HG03175 (cell line): ENCODE measurements around the gene SNX10.

Experiments used
- ATAC-seq: cut with Tn5 transposase; IDR thresholded peaks from one replicate; pipeline ENCODE4 v1.9.1; 2021; ENCODE audit warnings: mild to moderate bottlenecking, moderate library complexity; ENCODE audit not compliant: unreplicated experiment

The SNX10 gene

GRCh38 chr7:26365901-26366275 lies 74.2 kb downstream of the SNX10 start:
- ATAC-seq: no peak

GRCh38 chr7:26367219-26367711 lies 75.6 kb downstream of the SNX10 start:
- ATAC-seq: no peak

- ATAC-seq: no peak
Observed at GRCh38 chr7:26368542-26368941, 76.9 kb downstream of the SNX10 start.

DNA sequence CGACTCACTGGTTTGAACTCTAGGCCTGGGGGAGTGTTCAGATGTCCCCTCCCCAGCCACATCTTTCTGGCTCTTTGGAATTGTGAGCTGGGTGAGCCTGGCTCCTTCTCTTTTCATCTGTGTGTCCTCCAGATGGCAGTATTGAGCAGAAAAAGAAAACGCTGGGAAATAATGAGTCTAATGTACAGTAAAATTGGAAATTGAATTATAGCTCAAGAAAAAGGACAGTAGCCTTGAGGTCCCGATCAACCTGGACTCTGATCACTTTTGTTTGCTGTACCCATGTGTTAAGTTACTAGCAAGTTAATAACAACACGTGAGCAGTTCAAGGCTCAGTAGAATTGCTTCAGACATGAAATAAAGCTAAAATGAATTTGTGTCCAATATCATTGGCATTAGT lies 77.9 kb downstream of the SNX10 start:
- ATAC-seq: no peak

DNA sequence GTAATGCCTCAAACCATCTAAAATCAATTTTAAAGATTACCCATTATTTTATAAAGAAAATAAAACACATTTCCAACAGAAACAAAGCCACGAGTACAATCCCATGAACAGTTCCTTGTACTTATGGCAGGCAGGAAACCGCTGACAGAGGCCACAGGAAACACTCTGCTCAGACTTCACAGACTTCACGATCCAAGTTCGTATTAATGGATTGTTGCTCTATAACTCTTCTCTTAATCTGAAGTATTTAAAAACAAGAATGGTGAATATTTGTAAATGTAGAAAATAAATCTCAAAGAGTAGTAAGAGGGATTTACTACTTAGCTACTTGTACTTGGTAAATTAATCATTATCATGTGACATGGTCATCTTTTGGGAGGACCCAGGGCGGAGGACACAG lies 78.3 kb downstream of the SNX10 start:
- ATAC-seq: no peak

DNA sequence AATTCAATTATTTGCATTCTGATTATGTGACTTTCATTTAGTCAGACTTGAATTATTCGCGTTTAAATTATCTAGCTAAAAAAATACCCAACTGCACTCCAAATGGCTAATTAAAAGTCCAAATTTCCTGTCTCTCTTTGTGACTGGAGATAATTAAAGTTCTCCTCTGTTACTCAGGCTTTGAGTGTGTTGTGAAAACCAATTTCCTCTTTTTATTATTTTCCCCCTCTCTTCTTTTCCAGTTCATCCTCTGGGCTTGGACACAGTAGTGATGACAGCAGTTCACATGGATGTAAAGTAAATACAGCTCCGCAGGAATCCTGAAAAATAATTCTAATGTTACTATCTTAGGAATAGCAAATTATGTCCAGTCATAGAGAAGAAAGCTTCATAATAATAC lies 80.6 kb downstream of the SNX10 start:
- no peak for ATAC-seq

DNA sequence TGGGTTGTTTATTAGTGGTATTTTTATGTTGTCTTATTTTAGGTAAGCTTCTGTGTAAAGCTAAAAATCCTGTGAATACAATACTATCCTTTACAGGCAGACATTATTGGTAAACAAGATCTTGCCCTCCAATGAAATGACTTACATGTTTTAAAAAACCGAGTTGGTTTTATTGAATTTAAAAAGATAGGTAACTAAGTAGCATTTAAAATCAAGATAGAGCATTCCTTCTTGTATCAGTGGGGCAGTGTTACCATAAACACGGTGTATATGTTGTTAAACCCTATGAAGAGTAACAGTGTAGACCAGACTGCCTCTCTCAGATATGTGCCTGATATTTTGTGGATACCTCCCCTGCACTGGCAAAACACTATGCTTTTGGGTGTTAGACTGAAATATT lies 81.0 kb downstream of the SNX10 start:
- no peak for ATAC-seq

DNA sequence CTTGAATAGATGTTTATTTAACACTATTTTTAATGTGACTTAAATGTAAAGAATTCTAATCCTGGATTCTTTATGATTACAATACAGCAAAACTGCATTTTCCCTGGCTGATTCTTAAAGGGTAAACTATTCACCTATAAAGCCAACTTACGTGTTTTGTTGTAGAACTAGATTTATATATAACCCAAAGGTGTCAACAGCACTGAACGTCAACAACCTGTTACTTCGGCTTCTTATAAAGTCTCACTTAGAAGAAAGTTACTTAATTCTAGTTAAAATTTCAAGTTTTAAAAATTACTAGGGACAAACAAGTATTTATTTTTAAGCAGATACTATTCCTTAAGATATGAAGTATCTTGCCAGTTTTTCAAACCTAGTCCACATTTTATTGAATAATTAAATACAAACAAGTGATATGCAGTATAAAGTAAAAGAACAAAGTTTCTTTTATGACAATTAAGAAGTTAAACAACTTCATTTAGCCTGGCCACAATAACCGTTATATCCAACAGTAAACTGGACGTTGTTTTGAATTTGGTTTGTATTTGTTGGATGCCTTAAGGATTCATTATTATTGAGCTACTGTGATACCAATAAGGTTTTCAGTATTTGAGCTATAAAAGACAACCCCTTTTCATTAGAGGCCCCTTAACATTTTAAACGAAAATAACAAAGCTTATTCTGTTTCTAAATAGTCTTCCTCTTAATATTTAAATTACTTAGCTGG lies 83.1 kb downstream of the SNX10 start:
- no peak for ATAC-seq

DNA sequence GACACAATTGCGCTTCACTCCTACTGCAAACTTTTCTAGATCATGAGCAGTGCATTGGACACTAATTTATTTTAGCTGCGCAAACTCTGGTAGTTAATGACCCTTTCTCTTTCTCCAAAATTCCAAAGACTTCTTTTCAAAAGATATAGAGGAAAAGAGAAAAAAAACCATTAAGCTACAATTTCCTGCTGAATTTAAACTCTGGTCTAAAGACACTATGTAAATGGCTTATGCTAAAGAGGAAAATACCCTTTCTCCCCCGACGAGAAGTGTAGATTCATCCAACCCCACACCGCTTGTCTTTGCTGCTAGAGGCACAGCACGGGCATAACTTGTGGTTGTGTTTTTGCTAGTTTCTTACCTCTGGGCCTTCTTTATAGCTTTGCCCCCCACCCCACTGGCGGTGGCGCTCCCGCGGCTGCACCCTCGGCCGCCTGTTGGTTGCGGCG lies 84.1 kb downstream of the SNX10 start:
- ATAC-seq: peak; percentile 31

DNA sequence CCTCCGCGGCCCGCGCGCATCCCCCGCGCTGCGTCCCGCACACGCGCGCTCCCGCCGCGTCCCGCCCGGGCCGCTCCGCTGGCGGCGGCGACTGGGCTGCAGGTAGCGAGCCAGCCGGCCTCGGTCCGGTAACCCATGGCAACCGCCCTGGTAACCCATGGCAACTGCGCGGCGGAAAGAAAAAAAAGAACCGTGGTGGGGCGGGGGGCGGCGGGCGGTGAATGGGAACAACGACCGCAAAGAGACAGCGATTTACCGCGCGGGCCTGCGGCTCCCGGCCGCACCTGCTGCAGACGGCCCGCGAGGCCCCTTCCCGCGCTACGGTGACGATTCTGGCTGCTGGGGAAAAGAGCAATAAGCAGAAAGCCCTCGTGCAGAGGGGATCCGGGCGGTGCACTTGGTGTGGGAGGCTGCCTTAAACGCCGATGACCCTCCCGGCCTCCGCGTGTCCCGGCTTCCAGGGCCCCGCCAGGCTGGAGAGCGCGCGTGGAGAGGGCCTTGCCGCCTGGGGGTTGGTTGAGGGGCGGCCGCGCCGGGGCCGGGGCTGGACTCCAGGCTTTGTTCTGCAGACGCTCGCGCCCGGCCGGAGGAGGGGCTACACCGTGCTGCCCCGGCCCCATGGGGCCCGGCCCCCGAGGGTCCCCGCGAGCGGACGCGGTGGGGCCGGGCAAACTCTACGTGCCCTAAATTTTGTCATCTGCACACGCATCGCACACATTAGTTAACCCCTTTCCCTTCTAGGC lies 84.7 kb downstream of the SNX10 start:
- ATAC-seq: peak; percentile 45

DNA sequence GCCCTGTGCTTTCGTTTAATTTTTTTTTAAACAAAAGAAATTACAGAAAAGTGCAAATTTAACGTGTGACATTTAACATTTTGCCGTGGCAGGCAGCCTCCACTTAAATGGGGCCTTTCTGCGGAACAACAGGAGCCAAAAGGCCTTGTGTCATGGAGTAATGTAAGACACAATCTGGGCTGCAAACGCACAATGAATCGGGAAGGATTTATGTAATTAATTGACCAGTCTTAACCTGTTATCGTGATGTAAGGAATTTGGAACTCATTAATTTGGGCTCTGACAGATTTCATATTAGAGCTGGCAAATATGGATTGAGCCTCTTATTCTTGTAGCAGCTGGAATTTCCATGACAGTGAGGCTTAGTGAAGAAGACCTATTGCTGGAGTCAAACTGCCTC lies 86.4 kb downstream of the SNX10 start:
- no peak for ATAC-seq

DNA sequence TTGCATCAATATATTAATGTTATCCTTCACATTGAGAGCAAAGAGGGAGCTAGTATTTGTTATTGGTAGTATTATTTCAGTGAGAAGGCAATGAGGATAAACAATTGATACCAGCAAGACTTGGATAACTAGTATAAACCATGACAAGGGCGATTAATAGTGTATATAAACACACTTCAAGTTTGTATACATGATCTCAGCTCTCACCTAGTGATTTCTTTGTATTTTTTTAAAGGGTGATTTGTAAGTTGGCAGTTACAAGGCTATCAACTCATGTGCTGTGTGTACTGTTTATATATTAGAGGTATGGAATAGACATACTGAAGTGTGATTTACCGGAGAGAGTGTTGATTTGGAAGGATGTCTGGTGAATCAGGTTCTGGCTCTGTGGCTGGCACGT lies 88.0 kb downstream of the SNX10 start:
- no peak for ATAC-seq

GRCh38 chr7:26381476-26382353 lies 90.1 kb downstream of the SNX10 start:
- no peak for ATAC-seq

- no peak for ATAC-seq
Observed at GRCh38 chr7:26385240-26385639, 93.6 kb downstream of the SNX10 start.

DNA sequence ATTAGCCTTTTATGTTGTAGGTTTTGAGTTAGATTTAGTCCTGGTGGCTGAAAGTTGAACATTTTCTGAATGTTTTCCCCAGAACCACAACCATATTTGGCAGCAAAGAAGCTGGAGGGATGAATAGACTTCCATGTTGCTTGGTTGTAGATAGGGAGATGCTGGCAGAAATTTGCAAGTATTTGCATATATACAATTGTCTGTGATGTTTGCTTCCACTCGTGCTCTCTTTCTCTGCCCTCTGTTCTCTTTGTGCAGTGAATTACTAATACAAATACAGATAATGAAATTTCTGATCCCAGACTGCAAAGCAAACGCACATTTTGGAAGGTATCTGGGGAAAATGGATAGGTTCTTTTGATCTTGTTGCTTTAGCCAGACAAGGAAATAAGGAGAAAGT lies 96.1 kb downstream of the SNX10 start:
- no peak for ATAC-seq

GRCh38 chr7:26388256-26388655 lies 96.6 kb downstream of the SNX10 start:
- ATAC-seq: peak; percentile 61

GRCh38 chr7:26390016-26390415 lies 98.4 kb downstream of the SNX10 start:
- ATAC-seq: no peak

DNA sequence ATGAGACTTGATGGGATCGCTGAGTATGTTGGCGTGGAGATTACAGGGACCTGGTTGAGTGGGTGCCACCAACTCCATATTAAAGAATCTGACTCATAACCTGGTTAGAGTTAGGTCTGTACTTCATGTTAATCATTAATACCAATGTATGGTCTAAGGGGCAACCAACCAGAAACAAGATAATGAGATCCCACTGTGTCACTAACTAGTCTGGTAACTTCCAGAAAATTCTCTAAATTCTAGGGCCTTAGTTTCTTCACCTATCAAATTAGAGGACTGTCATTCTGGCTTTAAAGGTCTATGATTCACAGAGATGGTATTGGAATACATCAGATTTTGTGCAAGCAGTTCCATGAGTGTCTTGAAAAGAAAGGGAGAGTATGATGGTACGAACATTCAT lies 102.2 kb downstream of the SNX10 start:
- no peak for ATAC-seq

DNA sequence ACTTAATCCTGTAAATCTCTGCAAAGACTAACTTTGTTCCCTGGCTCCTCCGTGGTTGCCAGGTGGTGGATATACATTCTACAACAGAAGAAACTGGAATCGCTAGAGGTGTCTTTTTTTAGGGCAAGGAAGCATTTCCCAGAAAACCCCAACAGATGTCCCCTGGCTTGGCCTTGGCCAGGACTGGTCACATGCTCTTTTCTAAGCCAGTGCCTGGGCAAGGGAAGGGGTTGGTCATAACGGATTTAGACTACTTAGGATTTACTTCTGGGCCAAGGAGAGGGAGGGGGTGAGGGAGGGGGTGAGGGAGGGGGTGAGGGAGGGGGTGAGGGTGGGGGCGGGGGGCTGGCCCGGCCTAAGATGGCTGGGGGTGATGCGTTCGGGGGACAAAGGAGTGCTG lies 105.7 kb downstream of the SNX10 start:
- no peak for ATAC-seq

GRCh38 chr7:26397796-26398426 lies 106.2 kb downstream of the SNX10 start:
- ATAC-seq: no peak

DNA sequence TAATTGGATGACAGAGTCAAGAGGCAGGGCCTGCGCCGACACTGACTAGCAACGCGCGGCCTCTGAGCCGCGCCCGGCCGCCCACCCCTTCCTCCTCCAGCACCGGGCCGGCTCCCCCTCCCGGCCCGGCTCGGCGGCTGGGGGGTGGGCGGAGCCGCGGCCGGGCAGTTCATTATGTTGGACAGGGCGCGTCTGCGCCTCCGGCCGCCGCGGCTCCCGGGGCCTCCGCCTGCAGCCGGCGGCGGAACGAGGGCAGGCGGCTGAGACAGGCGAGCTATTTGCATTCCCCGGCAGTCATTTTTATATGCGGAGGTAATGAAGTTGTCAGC lies 106.7 kb downstream of the SNX10 start:
- peak; percentile 42 for ATAC-seq
